Measurements from ENCODE around the gene ERC1. TPM values are rescaled to one million over a fixed set of nuclear protein-coding genes. Genes with fewer than 3 reads are reported as not detected.

Gene ERC1
- polyA plus RNA-seq, 2 of the 4 experiments (the other 2 are of a cell fraction): 14.2 to 20.9 TPM

DNA sequence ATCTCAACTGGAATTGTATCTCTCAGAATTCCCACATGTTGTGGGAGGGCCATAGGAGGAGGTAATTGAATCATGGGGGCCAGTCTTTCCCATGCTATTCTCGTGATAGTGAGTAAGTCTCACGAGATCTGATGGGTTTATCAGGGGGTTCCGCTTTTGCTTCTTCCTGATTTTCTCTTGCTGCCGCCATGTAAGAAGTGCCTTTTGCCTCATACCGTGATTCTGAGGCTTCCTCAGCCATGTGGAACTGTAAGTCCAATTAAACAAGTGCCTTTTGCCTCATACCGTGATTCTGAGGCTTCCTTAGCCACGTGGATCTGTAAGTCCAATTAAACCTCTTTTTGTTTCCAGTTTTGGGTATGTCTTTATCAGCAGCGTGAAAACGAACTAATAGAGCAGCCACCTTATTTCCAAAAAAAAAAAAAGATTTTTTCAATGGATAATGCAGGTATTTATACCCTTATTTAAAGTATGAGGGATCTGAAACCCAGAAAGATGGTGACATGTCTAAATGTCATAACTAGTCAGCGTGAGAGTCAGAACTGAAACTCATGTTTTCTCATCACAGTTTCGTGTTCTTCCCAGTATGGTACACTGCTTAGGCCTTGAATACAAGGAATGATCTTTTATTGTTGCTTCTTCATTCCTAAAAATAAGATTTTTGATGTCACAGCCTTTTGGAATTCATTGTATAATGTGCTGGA lies 89.6 kb downstream of the ERC1 start:
- H3K4me1 ChIP-seq: no peaks in the 10 kb centered on the region
- TF ChIP-seq, protein P1, sequence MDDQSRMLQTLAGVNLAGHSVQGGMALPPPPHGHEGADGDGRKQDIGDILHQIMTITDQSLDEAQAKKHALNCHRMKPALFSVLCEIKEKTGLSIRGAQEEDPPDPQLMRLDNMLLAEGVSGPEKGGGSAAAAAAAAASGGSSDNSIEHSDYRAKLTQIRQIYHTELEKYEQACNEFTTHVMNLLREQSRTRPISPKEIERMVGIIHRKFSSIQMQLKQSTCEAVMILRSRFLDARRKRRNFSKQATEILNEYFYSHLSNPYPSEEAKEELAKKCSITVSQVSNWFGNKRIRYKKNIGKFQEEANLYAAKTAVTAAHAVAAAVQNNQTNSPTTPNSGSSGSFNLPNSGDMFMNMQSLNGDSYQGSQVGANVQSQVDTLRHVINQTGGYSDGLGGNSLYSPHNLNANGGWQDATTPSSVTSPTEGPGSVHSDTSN (IDR thresholded peaks at IDR 0.05): no peak
- no peak for TF ChIP-seq NFE2L2 (conservative IDR thresholded peaks at IDR 0.05; ENCODE audit: low read length)
- no peak overlapping the region for H3K4me2 ChIP-seq
- no peaks in the 10 kb centered on the region for H3K9me3 ChIP-seq
- ATAC-seq: no peak
- no peak for DNase-seq (ENCODE audit: low read depth in 1 of 2, low spot score in 1 of 2)
- H3K27ac ChIP-seq: no peak overlapping the region
- 85% methylated on average over 11 of the region's 11 CpGs for WGBS (ENCODE audit: missing lambda C conversion rate)
- ChIA-PET POLR2A (no interaction called here), CTCF (interaction anchor here (3.7 kb wide), 1 partner anchor 13 kb away, joined by 47 read pairs; no protein-coding TSS in a partner anchor)
- no peak for FAIRE-seq
- H3K4me3 ChIP-seq: no peak overlapping the region

DNA sequence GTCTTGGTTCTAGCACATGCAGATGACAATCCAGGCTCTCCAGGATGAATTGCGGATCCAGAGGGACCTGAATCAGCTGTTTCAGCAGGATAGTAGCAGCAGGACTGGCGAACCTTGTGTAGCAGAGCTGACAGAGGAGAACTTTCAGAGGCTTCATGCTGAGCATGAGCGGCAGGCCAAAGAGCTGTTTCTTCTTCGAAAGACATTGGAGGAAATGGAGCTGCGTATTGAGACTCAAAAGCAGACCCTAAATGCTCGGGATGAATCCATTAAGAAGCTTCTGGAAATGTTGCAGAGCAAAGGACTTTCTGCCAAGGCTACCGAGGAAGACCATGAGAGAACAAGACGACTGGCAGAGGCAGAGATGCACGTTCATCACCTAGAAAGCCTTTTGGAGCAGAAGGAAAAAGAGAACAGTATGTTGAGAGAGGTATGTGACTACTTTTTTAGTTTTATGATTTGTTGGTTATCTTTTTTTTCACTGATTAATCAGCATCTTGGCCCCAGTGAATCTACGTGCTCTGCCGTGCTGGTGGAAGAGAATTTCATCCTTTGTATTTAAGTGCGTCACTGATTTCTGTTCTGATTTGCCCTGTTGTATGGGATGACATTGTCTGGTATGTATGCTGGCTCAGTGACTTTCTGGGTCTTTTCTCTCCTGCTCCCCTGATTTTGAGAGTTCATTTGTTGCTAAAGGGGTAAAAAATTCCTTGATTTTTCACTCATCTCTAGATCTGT lies 92.3 kb downstream of the ERC1 start:
- FAIRE-seq: no peak
- no peaks in the 10 kb centered on the region for H3K9me3 ChIP-seq
- CTCF ChIA-PET: interaction anchor here (0.7 to 3.7 kb wide), 4 partner anchors 10 to 169 kb away, joined by 3 to 47 read pairs (median 3); no protein-coding TSS in a partner anchor

DNA sequence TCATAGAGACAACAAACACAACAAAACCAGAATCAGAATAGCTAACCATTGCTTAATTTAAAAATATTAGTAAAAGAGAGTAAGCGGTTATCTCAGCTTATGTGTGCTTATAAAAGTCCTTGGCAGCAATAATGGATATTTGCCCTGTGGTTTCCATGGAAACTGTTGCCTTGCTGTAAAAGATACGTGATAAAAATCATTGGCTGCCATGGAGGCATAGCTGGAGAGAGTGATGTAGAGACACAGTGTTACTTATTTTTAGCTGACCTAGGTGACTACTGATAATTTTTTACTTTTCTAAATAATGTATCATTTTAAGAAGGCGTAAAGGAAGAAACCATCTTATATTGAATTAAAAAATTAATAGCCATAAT lies 92.9 kb downstream of the ERC1 start:
- no peak overlapping the region for H3K4me2 ChIP-seq
- DNase-seq (ENCODE audit: low read depth in 1 of 2, low spot score in 1 of 2) (peak in 1 of 2 experiments; percentile 23), FAIRE-seq (no peak), ATAC-seq (no peak)
- TF ChIP-seq ESRRA (IDR thresholded peaks at IDR 0.05; ENCODE audit: borderline replicate concordance, low read length) (no peak), FOSL2 (IDR thresholded peaks at IDR 0.05) (no peak), FOSL2 (CRISPR knock-in tag; IDR thresholded peaks at IDR 0.05) (no peak), HOXA7 (CRISPR knock-in tag; IDR thresholded peaks at IDR 0.05) (no peak), POLR2AphosphoS2 (conservative IDR thresholded peaks at IDR 0.05; ENCODE audit: low read length) (no peak), CHD4 (IDR thresholded peaks at IDR 0.05; ENCODE audit: borderline replicate concordance) (no peak), HOXB13 (CRISPR knock-in tag; IDR thresholded peaks at IDR 0.05; ENCODE audit: low read depth) (no peak), CBX2 (IDR thresholded peaks at IDR 0.05; ENCODE audit: borderline replicate concordance, low read depth) (no peak), NFE2L2 (conservative IDR thresholded peaks at IDR 0.05; ENCODE audit: low read length) (no peak), RARB (CRISPR knock-in tag; IDR thresholded peaks at IDR 0.05) (no peak), JUN (IDR thresholded peaks at IDR 0.05) (no peak), ZFP36 (IDR thresholded peaks at IDR 0.05; ENCODE audit: borderline replicate concordance, partially characterized antibody) (no peak), NR3C1 (IDR thresholded peaks at IDR 0.05) (no peak)
- TF ChIP-seq, protein P2, sequence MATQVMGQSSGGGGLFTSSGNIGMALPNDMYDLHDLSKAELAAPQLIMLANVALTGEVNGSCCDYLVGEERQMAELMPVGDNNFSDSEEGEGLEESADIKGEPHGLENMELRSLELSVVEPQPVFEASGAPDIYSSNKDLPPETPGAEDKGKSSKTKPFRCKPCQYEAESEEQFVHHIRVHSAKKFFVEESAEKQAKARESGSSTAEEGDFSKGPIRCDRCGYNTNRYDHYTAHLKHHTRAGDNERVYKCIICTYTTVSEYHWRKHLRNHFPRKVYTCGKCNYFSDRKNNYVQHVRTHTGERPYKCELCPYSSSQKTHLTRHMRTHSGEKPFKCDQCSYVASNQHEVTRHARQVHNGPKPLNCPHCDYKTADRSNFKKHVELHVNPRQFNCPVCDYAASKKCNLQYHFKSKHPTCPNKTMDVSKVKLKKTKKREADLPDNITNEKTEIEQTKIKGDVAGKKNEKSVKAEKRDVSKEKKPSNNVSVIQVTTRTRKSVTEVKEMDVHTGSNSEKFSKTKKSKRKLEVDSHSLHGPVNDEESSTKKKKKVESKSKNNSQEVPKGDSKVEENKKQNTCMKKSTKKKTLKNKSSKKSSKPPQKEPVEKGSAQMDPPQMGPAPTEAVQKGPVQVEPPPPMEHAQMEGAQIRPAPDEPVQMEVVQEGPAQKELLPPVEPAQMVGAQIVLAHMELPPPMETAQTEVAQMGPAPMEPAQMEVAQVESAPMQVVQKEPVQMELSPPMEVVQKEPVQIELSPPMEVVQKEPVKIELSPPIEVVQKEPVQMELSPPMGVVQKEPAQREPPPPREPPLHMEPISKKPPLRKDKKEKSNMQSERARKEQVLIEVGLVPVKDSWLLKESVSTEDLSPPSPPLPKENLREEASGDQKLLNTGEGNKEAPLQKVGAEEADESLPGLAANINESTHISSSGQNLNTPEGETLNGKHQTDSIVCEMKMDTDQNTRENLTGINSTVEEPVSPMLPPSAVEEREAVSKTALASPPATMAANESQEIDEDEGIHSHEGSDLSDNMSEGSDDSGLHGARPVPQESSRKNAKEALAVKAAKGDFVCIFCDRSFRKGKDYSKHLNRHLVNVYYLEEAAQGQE (IDR thresholded peaks at IDR 0.05): no peak
- no peak overlapping the region for H3K4me3 ChIP-seq
- H3K4me1 ChIP-seq: no peaks in the 10 kb centered on the region
- ChIA-PET CTCF (interaction anchor here (0.9 to 3.7 kb wide), 2 partner anchors 9 to 34 kb away, joined by 3 to 47 read pairs; no protein-coding TSS in a partner anchor), POLR2A (interaction anchor here (0.9 to 1.5 kb wide), 2 partner anchors 9 to 135 kb away, joined by 4 to 5 read pairs; partner anchors contain the start of gene RAD52)
- 89% methylated on average over 3 of the region's 3 CpGs for WGBS (ENCODE audit: missing lambda C conversion rate)
- no peaks in the 10 kb centered on the region for H3K9me3 ChIP-seq
- H3K27ac ChIP-seq: no peak overlapping the region

More for the DNA sequence above, 92.3 kb downstream of the ERC1 start:
- ATAC-seq (no peak), DNase-seq (ENCODE audit: low read depth in 1 of 2, low spot score in 1 of 2) (no peak)
- WGBS (ENCODE audit: missing lambda C conversion rate): 94% methylated on average over 12 of the region's 12 CpGs
- H3K4me3 ChIP-seq: no peak overlapping the region
- H3K27ac ChIP-seq: no peak overlapping the region
- POLR2A ChIA-PET: interaction anchor here (0.9 to 1.5 kb wide), 2 partner anchors 10 to 134 kb away, joined by 4 to 5 read pairs; partner anchors contain the start of gene RAD52
- H3K4me1 ChIP-seq: no peaks in the 10 kb centered on the region
- TF ChIP-seq SREBF2 (IDR thresholded peaks at IDR 0.05): no peak
- no peak for TF ChIP-seq CHD2 (IDR thresholded peaks at IDR 0.05; ENCODE audit: low read length, partially characterized antibody)
- no peak overlapping the region for H3K4me2 ChIP-seq
